GM12878 (cell line): ENCODE data around the gene SHC1. TPM values are rescaled to one million over a fixed set of nuclear protein-coding genes. Genes with fewer than 3 reads are reported as not detected.

Source experiments
- ATAC-seq: fragments of 200-7000 bp; cut with Tn5 transposase; 3 replicates; pipeline ENCODE4 v1.9.1; 2020; ENCODE audit warnings: mild to moderate bottlenecking, moderate library complexity
- BruUV-seq: library from RNA; stranded (reverse); fragments of 400-500 nt; replicated peaks from 2 replicates; lab custom pipeline; 2021; lab: Mats Ljungman, UMichigan
- CTCF ChIA-PET: fragments of 300-600 bp; sonication (Branson Sonifier 250); formaldehyde crosslinking; extraction: SDS; loops from one replicate; lab custom pipeline; 2021; ENCODE audit warnings: inconsistent platforms; lab: Yijun Ruan, JAX
- POLR2A ChIA-PET: fragments of 350-600 bp; formaldehyde crosslinking; extraction: SDS; loops from one replicate; lab custom pipeline; 2021; ENCODE audit warnings: inconsistent platforms; lab: Charles Lee
- RAD21 ChIA-PET: fragments of 300-600 bp; sonication (Branson Sonifier 250); formaldehyde crosslinking; loops from one replicate; lab custom pipeline; 2023; ENCODE audit warnings: antibody characterized with exemption; ENCODE audit not compliant: unreplicated experiment; lab: Charles Lee
- SMC1A ChIA-PET: fragments of 300-600 bp; sonication (Branson Sonifier 250); formaldehyde crosslinking; loops from one replicate; lab custom pipeline; 2023; ENCODE audit not compliant: unreplicated experiment, uncharacterized antibody; lab: Charles Lee
- DNase-seq: peaks from one replicate; pipeline ENCODE4 v3.0.0-alpha.2; 2011; ENCODE audit warnings: low read depth, low spot score
- FAIRE-seq: peaks from 3 replicates; lab custom pipeline; 2011; peaks lifted over from hg19 to GRCh38; lab: Jason Lieb, UNC
- H2AFZ ChIP-seq: 2 replicates; pipeline ENCODE4 v1.6.0; 2011; ENCODE audit warnings: low read depth, low read length, control low read depth; ENCODE audit not compliant: control insufficient read depth
- H3K27ac ChIP-seq: 2 replicates; pipeline ENCODE4 v1.5.1; 2011; ENCODE audit warnings: control low read depth; ENCODE audit not compliant: control insufficient read depth, insufficient read depth
- H3K27me3 ChIP-seq, 2 experiments: replicated peaks in 1 of 2; 2 replicates each; pipeline versions ENCODE4 v1.6.0 to v1.6.1; 2011; ENCODE audit warnings: low read length in 1 of 2; ENCODE audit not compliant: control insufficient read depth in 2 of 2, insufficient read depth in 2 of 2
- H3K36me3 ChIP-seq, 2 experiments: 2 replicates each; pipeline ENCODE4 v1.5.1; 2011; ENCODE audit warnings: low read length in 1 of 2; ENCODE audit not compliant: control insufficient read depth in 2 of 2, insufficient read depth in 2 of 2
- H3K4me1 ChIP-seq: 2 replicates; pipeline ENCODE4 v1.6.1; 2011; ENCODE audit warnings: mild to moderate bottlenecking, low read length, moderate library complexity, mixed read lengths; ENCODE audit not compliant: control insufficient read depth, insufficient read depth
- H3K4me2 ChIP-seq: 2 replicates; pipeline ENCODE4 v1.6.0; 2011; ENCODE audit warnings: control low read depth; ENCODE audit not compliant: control insufficient read depth, insufficient read depth
- H3K4me3 ChIP-seq: fragments of 200-600 bp; sonication (generic); 2 replicates; pipeline ENCODE4 v1.5.1; 2016
- H3K79me2 ChIP-seq: 2 replicates; pipeline ENCODE4 v1.6.0; 2011; ENCODE audit warnings: low read length; ENCODE audit not compliant: control insufficient read depth, insufficient read depth
- H3K9ac ChIP-seq: 2 replicates; pipeline ENCODE4 v1.8.0; 2011; ENCODE audit warnings: low read length, control low read depth, mixed read lengths; ENCODE audit not compliant: control insufficient read depth, insufficient read depth
- H3K9me3 ChIP-seq: replicated peaks from 3 replicates; pipeline ENCODE4 v1.5.1; 2011; ENCODE audit warnings: mild to moderate bottlenecking, low read length; ENCODE audit not compliant: control insufficient read depth, insufficient read depth
- H4K20me1 ChIP-seq: 2 replicates; pipeline ENCODE4 v1.6.0; 2011; ENCODE audit not compliant: control insufficient read depth, insufficient read depth
- ATF7 ChIP-seq: fragments of 450-650 bp; IDR thresholded peaks from 2 replicates; pipeline ENCODE4 v1.6.1; 2016; ENCODE audit warnings: low read depth, mild to moderate bottlenecking
- BACH1 ChIP-seq: fragments of 450-650 bp; IDR thresholded peaks from 2 replicates; pipeline ENCODE4 v1.6.1; 2017; ENCODE audit warnings: mild to moderate bottlenecking, borderline replicate concordance
- BRCA1 ChIP-seq: IDR thresholded peaks from 2 replicates; pipeline ENCODE4 v1.6.1; 2011; ENCODE audit warnings: low read depth, low read length, improper control_type of control experiment
- CBFB ChIP-seq: IDR thresholded peaks from 2 replicates; pipeline ENCODE4 v1.6.1; 2016; ENCODE audit warnings: antibody characterized with exemption, low read depth
- CHD2 ChIP-seq: IDR thresholded peaks from 2 replicates; pipeline ENCODE4 v1.6.1; 2011; ENCODE audit warnings: low read depth, low read length, improper control_type of control experiment, borderline replicate concordance
- EGR1 ChIP-seq, 2 experiments: IDR thresholded peaks; 1 replicate in 1 of 2; 2 replicates in 1 of 2; pipeline ENCODE4 v1.6.1; 2011 to 2012; ENCODE audit warnings: low read depth in 2 of 2, low read length in 2 of 2, borderline replicate concordance in 1 of 2, mild to moderate bottlenecking in 1 of 2, moderate library complexity in 1 of 2
- FOXK2 ChIP-seq: fragments of 450-650 bp; IDR thresholded peaks from 2 replicates; pipeline ENCODE4 v1.6.1; 2017; ENCODE audit warnings: mild to moderate bottlenecking, moderate library complexity
- IRF4 ChIP-seq: IDR thresholded peaks from 2 replicates; pipeline ENCODE4 v1.6.1; 2011; ENCODE audit warnings: low read depth, low read length
- KDM1A ChIP-seq: fragments of 200-600 bp; sonication (generic); IDR thresholded peaks from 2 replicates; pipeline ENCODE4 v1.6.1; 2016; ENCODE audit warnings: borderline replicate concordance
- MYC ChIP-seq: IDR thresholded peaks from 2 replicates; pipeline ENCODE4 v1.6.1; 2011; ENCODE audit warnings: mild to moderate bottlenecking, low read length, moderate library complexity, inconsistent platforms; ENCODE audit not compliant: insufficient read depth, insufficient replicate concordance, insufficient read length, severe bottlenecking
- NFYB ChIP-seq: IDR thresholded peaks from 2 replicates; pipeline ENCODE4 v1.6.1; 2011; ENCODE audit warnings: low read depth, mild to moderate bottlenecking, low read length, improper control_type of control experiment, moderate library complexity; ENCODE audit not compliant: insufficient read depth
- SPI1 ChIP-seq: IDR thresholded peaks from 2 replicates; pipeline ENCODE4 v1.6.1; 2011; ENCODE audit warnings: low read depth, mild to moderate bottlenecking, low read length, moderate library complexity, borderline replicate concordance; ENCODE audit not compliant: insufficient read depth
- ZBED1 ChIP-seq: IDR thresholded peaks from 2 replicates; pipeline ENCODE4 v1.6.1; 2016; ENCODE audit warnings: borderline replicate concordance
- ZNF592 ChIP-seq: fragments of 450-650 bp; IDR thresholded peaks from 2 replicates; pipeline ENCODE4 v1.6.1; 2017; ENCODE audit warnings: mild to moderate bottlenecking, moderate library complexity
- ZSCAN29 ChIP-seq: fragments of 450-650 bp; IDR thresholded peaks from 2 replicates; pipeline ENCODE4 v1.6.1; 2017; ENCODE audit warnings: mild to moderate bottlenecking, moderate library complexity
- WGBS: methylation state at CpG from one replicate; pipeline ENCODE4 v1.1.6; 2016; ENCODE audit warnings: low lambda C conversion rate; ENCODE audit not compliant: insufficient replicate concordance, insufficient coverage; ENCODE audit errors: missing lambda C conversion rate; 5-methylcytosine and 5-hydroxymethylcytosine counted together
- in situ Hi-C: fragments of 300-500 bp; cut with MboI; formaldehyde crosslinking; loops from 9 replicates; pipeline ENCODE4 v1.14.3; 2018; ENCODE audit warnings: mixed read lengths
- intact Hi-C: fragments of 100-400 bp; cut with micrococcal nuclease; formaldehyde crosslinking; loops from one replicate; pipeline ENCODE4 v1.14.2; 2022; ENCODE audit not compliant: unreplicated experiment
- polyA plus RNA-seq, 11 experiments: library from polyadenylated mRNA; depleted of rRNA in 4 of 11; unstranded in 6 of 11; stranded (reverse) in 5 of 11; fragments of >200 nt; fragmentation: Nextera tagmentation in 4 of 11; fragmentation: Illumina TruSeq in 1 of 11; extraction: Ambion mirVana in 4 of 11; extraction: Trizol in 1 of 11; gene quantifications; 1 replicate in 1 of 11; 2 replicates in 10 of 11; pipeline versions ENCODE4 v1.2.1 to v1.2.3, GENCODE V29; 2011 to 2016; ENCODE audit warnings: inconsistent platforms in 2 of 11, missing spikeins in 2 of 11, low read depth in 1 of 11
- total RNA-seq, 4 experiments: library from RNA; depleted of rRNA in 3 of 4; stranded (reverse); fragments of >200 nt in 3 of 4; fragmentation: Illumina TruSeq in 1 of 4; extraction: Trizol in 1 of 4; gene quantifications; 2 replicates each; pipeline versions ENCODE4 v1.2.1 to v1.2.3, GENCODE V29; 2013 to 2021
- TF ChIP-seq, protein P1 (sequence below): fragments of 450-650 bp; IDR thresholded peaks from 2 replicates; pipeline ENCODE4 v1.6.1; 2017; ENCODE audit warnings: antibody characterized with exemption, mild to moderate bottlenecking, moderate library complexity

Gene SHC1
- total and polyA plus RNA-seq, 10 of the 15 experiments (the other 5 are each of a cell fraction or from before 2014, with no cell fraction given), result 2.6 to 49.3 (median 25.2) TPM

GRCh38 chr1:154974102-154974807, 3.7 kb upstream of the SHC1 start, which contains the start of gene CKS1B:
Gene CKS1B (plus strand): TSS chr1:154974681. CDS start chr1:154974746, 65 bp downstream.
- in situ Hi-C loops, result no loop called here
- peak; percentile 87 for ATAC-seq
- Histone ChIP-seq H3K36me3 (peaks cover 0 to 8% of the 10 kb centered on the region in 2 experiments; a peak in 2 of 4 replicates), H3K9me3 (no peaks in the 10 kb centered on the region), H3K4me2 (peak within 1 kb of the TSS; percentile 89), H4K20me1 (no peaks in the 10 kb centered on the region), H2AFZ (peak within 1 kb of the TSS; percentile 82), H3K79me2 (peaks cover 77% of the 10 kb centered on the region), H3K27me3 (no peaks in the 10 kb centered on the region), H3K4me3 (peak within 1 kb of the TSS; percentile 90), H3K27ac (peak within 1 kb of the TSS; percentile 96), H3K4me1 (peaks cover 28% of the 10 kb centered on the region), H3K9ac (peak within 1 kb of the TSS; percentile 93)
- peak; percentile 97 for FAIRE-seq
- RAD21 ChIA-PET, result interaction anchor here (0.7 to 1.7 kb wide), 19 partner anchors 8 to 111 kb away, joined by 3 to 16 read pairs (median 4); partner anchors contain the start of genes ADAM15, FLAD1, KCNN3 and PBXIP1
- CTCF ChIA-PET, result interaction anchor here (0.6 to 20.6 kb wide), 18 partner anchors 9 to 226 kb away, joined by 3 to 226 read pairs (median 4); partner anchors contain the start of genes FLAD1, LENEP, PBXIP1 and ZBTB7B
- peak; percentile 100 for DNase-seq
- intact Hi-C loops, result loop anchor here (1.0 to 5.0 kb wide), 2 partner anchors 25 to 88 kb away; partner anchors contain the start of gene EFNA4
- SMC1A ChIA-PET, result interaction anchor here (0.9 to 5.4 kb wide), 13 partner anchors 9 to 415 kb away, joined by 3 to 30 read pairs (median 4); partner anchors contain the start of genes FLAD1 and PBXIP1
- no TSS peak for BruUV-seq
- under 1% methylated on average over 43 of the region's 47 CpGs for WGBS
- POLR2A ChIA-PET, result interaction anchor here (0.7 to 9.8 kb wide), 15 partner anchors 8 to 1009 kb away, joined by 3 to 140 read pairs (median 5); partner anchors contain the start of genes FLAD1, KCNN3, PBXIP1 and PMVK
- TF ChIP-seq EGR1 (IDR thresholded peaks at IDR 0.05; ENCODE audit: borderline replicate concordance in 1 of 2, low read depth in 2 of 2, low read length in 2 of 2) (peak in 1 of 2 experiments; percentile 26; a peak in 1 of 3 replicates), MYC (peak; percentile 67), CBFB (no peak; the same call in 1 of the 2 replicates), ZNF592 (0 out of 2 replicates have a peak, but pooled peaks have one; percentile 12), IRF4 (0 out of 2 replicates have a peak, but pooled peaks have one; percentile 7), ZBED1 (no peak), CHD2 (peak; percentile 97), NFYB (peak; percentile 99), BRCA1 (0 out of 2 replicates have a peak, but pooled peaks have one; percentile 35), ZSCAN29 (no peak), FOXK2 (no peak), ATF7 (no peak; the same call in 1 of the 2 replicates), KDM1A (no peak), SPI1 (no peak), BACH1 (no peak)
- TF ChIP-seq, protein P1, sequence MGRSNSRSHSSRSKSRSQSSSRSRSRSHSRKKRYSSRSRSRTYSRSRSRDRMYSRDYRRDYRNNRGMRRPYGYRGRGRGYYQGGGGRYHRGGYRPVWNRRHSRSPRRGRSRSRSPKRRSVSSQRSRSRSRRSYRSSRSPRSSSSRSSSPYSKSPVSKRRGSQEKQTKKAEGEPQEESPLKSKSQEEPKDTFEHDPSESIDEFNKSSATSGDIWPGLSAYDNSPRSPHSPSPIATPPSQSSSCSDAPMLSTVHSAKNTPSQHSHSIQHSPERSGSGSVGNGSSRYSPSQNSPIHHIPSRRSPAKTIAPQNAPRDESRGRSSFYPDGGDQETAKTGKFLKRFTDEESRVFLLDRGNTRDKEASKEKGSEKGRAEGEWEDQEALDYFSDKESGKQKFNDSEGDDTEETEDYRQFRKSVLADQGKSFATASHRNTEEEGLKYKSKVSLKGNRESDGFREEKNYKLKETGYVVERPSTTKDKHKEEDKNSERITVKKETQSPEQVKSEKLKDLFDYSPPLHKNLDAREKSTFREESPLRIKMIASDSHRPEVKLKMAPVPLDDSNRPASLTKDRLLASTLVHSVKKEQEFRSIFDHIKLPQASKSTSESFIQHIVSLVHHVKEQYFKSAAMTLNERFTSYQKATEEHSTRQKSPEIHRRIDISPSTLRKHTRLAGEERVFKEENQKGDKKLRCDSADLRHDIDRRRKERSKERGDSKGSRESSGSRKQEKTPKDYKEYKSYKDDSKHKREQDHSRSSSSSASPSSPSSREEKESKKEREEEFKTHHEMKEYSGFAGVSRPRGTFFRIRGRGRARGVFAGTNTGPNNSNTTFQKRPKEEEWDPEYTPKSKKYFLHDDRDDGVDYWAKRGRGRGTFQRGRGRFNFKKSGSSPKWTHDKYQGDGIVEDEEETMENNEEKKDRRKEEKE, result no peak
